DOHH2 (cell line): Measurements from ENCODE around the gene MSRB3.

Experiments
- H3F3A ChIP-seq: fragments of 200-600 bp; sonication (generic), shearing (Covaris generic); 2 replicates; pipeline ENCODE4 v1.6.0; 2016; ENCODE audit warnings: antibody characterized with exemption, mild to moderate bottlenecking; ENCODE audit not compliant: control insufficient read depth, insufficient read depth
- H3K27ac ChIP-seq: fragments of 200-600 bp; sonication (generic); 2 replicates; pipeline ENCODE4 v1.5.1; 2014; ENCODE audit warnings: low read depth, mild to moderate bottlenecking, low read length, moderate library complexity
- H3K27me3 ChIP-seq: fragments of 200-600 bp; sonication (generic); 2 replicates; pipeline ENCODE4 v1.6.1; 2014; ENCODE audit warnings: mild to moderate bottlenecking, low read length, mixed read lengths; ENCODE audit not compliant: control insufficient read depth
- H3K36me3 ChIP-seq: fragments of 200-600 bp; sonication (generic); 2 replicates; pipeline ENCODE4 v1.6.1; 2014; ENCODE audit warnings: mild to moderate bottlenecking, low read length, moderate library complexity, mixed read lengths; ENCODE audit not compliant: control insufficient read depth
- H3K4me1 ChIP-seq: fragments of 200-600 bp; sonication (generic); 2 replicates; pipeline ENCODE4 v1.6.1; 2014; ENCODE audit warnings: mild to moderate bottlenecking, low read length, mixed read lengths; ENCODE audit not compliant: control insufficient read depth
- H3K4me2 ChIP-seq: fragments of 200-600 bp; sonication (generic); 2 replicates; pipeline ENCODE4 v1.6.0; 2014; ENCODE audit warnings: mild to moderate bottlenecking, low read length, moderate library complexity
- H3K4me3 ChIP-seq: fragments of 200-600 bp; sonication (generic); 2 replicates; pipeline ENCODE4 v1.5.1; 2014; ENCODE audit warnings: mild to moderate bottlenecking, low read length, mixed read lengths
- H3K79me2 ChIP-seq: fragments of 200-600 bp; sonication (generic); 2 replicates; pipeline ENCODE4 v1.6.1; 2014; ENCODE audit warnings: mild to moderate bottlenecking, low read length, mixed read lengths; ENCODE audit not compliant: control insufficient read depth
- H3K9me2 ChIP-seq: fragments of 200-600 bp; sonication (generic); replicated peaks from 2 replicates; pipeline ENCODE4 v1.6.1; 2014; ENCODE audit warnings: mild to moderate bottlenecking, low read length, mixed read lengths; ENCODE audit not compliant: control insufficient read depth
- H3K9me3 ChIP-seq: fragments of 200-600 bp; sonication (generic); 2 replicates; pipeline ENCODE4 v1.6.1; 2014; ENCODE audit warnings: antibody characterized with exemption, low read length, mixed read lengths; ENCODE audit not compliant: control insufficient read depth, insufficient read depth
- H4K20me1 ChIP-seq: fragments of 200-600 bp; sonication (generic); 2 replicates; pipeline ENCODE4 v1.6.0; 2014; ENCODE audit warnings: low read depth, mild to moderate bottlenecking, antibody characterized with exemption, low read length, moderate library complexity; ENCODE audit not compliant: control insufficient read depth, insufficient read depth
- CTCF ChIP-seq: fragments of 200-600 bp; sonication (generic); IDR thresholded peaks from one replicate; pipeline ENCODE4 v1.5.1; 2014; ENCODE audit warnings: antibody characterized with exemption, mild to moderate bottlenecking, low read depth, low read length; ENCODE audit not compliant: poor library complexity, severe bottlenecking
- EZH2phosphoT487 ChIP-seq: fragments of 200-600 bp; sonication (generic); IDR thresholded peaks from 2 replicates; pipeline ENCODE4 v1.6.1; 2017; ENCODE audit warnings: borderline replicate concordance, mild to moderate bottlenecking, antibody characterized with exemption, low read length, moderate library complexity, mixed read lengths

The MSRB3 gene

GRCh38 chr12:65411171-65411570 is 132.7 kb downstream of the MSRB3 start:
- Histone ChIP-seq H3K9me3 (no peaks in the 10 kb centered on the region), H3F3A (no peaks in the 10 kb centered on the region), H3K4me2 (no peak overlapping the region), H3K27me3 (no peaks in the 10 kb centered on the region), H3K27ac (no peak overlapping the region), H3K79me2 (no peaks in the 10 kb centered on the region), H3K4me3 (no peak overlapping the region), H3K9me2 (no peaks in the 10 kb centered on the region), H3K4me1 (no peaks in the 10 kb centered on the region), H3K36me3 (no peaks in the 10 kb centered on the region), H4K20me1 (no peaks in the 10 kb centered on the region)
- TF ChIP-seq CTCF (no peak), EZH2phosphoT487 (no peak)

- Histone ChIP-seq H3K36me3 (no peaks in the 10 kb centered on the region), H3K27ac (no peak overlapping the region), H3F3A (no peaks in the 10 kb centered on the region), H3K4me1 (no peaks in the 10 kb centered on the region), H4K20me1 (no peaks in the 10 kb centered on the region), H3K9me3 (no peaks in the 10 kb centered on the region), H3K9me2 (no peaks in the 10 kb centered on the region), H3K4me2 (no peak overlapping the region), H3K27me3 (no peaks in the 10 kb centered on the region), H3K79me2 (no peaks in the 10 kb centered on the region), H3K4me3 (no peak overlapping the region)
- no peak for TF ChIP-seq CTCF
- no peak for TF ChIP-seq EZH2phosphoT487
These were observed 136.0 kb downstream of the MSRB3 start for GRCh38 chr12:65414526-65414925.

GRCh38 chr12:65415826-65416225 is 137.3 kb downstream of the MSRB3 start:
- no peak for TF ChIP-seq CTCF
- no peak for TF ChIP-seq EZH2phosphoT487
- Histone ChIP-seq H4K20me1 (no peaks in the 10 kb centered on the region), H3K9me3 (no peaks in the 10 kb centered on the region), H3K9me2 (no peaks in the 10 kb centered on the region), H3K4me1 (no peaks in the 10 kb centered on the region), H3F3A (no peaks in the 10 kb centered on the region), H3K4me3 (no peak overlapping the region), H3K79me2 (no peaks in the 10 kb centered on the region), H3K27ac (no peak overlapping the region), H3K27me3 (no peaks in the 10 kb centered on the region), H3K36me3 (no peaks in the 10 kb centered on the region), H3K4me2 (no peak overlapping the region)
